ENCODE data around the gene MEOX2. TPM values are rescaled to one million over a fixed set of nuclear protein-coding genes. Genes with fewer than 3 reads are reported as not detected.

Gene MEOX2
- total RNA-seq, 1 donor from 2014 or later = 1.7 TPM

DNA sequence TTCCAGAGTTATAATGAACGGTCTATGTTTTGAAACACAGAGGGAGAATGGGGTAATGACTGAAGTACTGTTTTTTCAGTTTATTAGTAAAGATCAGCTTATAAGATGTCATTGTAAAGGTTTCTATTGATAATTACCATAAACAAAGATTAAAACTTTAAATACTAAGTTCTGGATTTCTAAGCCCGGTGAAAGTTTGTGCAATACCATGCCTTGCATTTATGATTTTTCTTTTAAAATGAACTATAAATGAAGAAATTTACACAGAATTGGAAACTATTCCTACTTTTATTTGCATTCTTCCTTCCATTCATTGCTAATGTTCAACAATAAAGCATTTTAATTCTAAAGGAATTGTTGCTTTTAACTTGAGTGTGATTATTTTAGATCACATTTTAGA lies 4.9 kb downstream of the MEOX2 start:
- Histone ChIP-seq H3K4me3 (no peak overlapping the region), H3K36me3 (no peaks in the 10 kb centered on the region), H3K27ac (no peak overlapping the region), H3K27me3 (peaks cover 2% of the 10 kb centered on the region), H3K4me1 (peaks cover 14% of the 10 kb centered on the region), H3K9me3 (no peaks in the 10 kb centered on the region)
- intact Hi-C loops (cut with DNase I) = no loop called here
- TF ChIP-seq POLR2A (IDR thresholded peaks at IDR 0.05) (no peak), POLR2AphosphoS5 (IDR thresholded peaks at IDR 0.05; ENCODE audit: insufficient read depth in 1 of 2, low read depth in 1 of 2) (no peak)
- TF ChIP-seq, protein P1, sequence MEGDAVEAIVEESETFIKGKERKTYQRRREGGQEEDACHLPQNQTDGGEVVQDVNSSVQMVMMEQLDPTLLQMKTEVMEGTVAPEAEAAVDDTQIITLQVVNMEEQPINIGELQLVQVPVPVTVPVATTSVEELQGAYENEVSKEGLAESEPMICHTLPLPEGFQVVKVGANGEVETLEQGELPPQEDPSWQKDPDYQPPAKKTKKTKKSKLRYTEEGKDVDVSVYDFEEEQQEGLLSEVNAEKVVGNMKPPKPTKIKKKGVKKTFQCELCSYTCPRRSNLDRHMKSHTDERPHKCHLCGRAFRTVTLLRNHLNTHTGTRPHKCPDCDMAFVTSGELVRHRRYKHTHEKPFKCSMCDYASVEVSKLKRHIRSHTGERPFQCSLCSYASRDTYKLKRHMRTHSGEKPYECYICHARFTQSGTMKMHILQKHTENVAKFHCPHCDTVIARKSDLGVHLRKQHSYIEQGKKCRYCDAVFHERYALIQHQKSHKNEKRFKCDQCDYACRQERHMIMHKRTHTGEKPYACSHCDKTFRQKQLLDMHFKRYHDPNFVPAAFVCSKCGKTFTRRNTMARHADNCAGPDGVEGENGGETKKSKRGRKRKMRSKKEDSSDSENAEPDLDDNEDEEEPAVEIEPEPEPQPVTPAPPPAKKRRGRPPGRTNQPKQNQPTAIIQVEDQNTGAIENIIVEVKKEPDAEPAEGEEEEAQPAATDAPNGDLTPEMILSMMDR (IDR thresholded peaks at IDR 0.05) = no peak
- DNase-seq (ENCODE audit: extremely low spot score in 2 of 2) = no peak

DNA sequence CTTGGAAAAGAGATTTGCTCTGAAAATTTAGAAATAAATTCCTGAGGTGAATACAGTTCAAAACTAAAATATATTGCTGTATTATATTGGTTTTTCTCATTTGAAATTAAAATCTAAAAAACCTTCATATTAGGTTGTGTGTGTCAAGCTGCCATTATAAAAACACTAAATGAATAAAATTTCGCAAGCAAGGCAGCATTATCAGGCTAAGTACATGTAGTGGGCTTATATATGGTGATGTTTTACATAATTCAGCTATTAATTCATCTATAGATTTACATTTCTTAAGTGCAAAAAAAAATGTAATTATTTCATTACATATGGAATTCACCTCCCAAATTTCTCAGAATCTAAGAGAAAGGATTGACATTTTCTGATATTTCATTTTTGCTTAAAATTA lies 5.3 kb downstream of the MEOX2 start:
- intact Hi-C loops (cut with DNase I) = no loop called here
- H3K27ac ChIP-seq = no peak overlapping the region

DNA sequence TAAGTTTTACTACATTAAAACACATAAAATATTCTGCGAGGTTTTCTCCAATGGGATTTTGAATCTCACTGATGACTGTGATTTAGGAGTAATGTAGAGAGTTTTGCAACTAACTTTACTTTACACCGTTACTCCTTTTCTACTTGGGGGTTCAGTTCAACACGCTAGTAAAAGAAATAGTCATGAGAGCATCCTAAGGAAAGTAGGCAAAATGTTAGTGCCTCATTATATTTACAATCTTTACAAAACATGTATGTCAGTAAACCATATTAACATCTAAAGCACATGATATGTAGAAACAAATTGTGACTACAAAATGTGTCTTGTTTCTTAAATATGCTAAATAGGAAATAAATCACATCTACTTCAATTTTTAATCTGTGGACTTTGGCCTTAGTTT lies 6.0 kb downstream of the MEOX2 start:
- no peak overlapping the region for H3K27ac ChIP-seq
- intact Hi-C loops (cut with DNase I) = no loop called here

More for the DNA sequence above, 5.3 kb downstream of the MEOX2 start:
- no peak for DNase-seq (ENCODE audit: extremely low spot score in 2 of 2)
- Histone ChIP-seq H3K9me3 (no peaks in the 10 kb centered on the region), H3K36me3 (no peaks in the 10 kb centered on the region), H3K27me3 (no peaks in the 10 kb centered on the region), H3K4me3 (no peak overlapping the region), H3K4me1 (peaks cover 9% of the 10 kb centered on the region)
- TF ChIP-seq, protein P1 (IDR thresholded peaks at IDR 0.05) = no peak
- TF ChIP-seq POLR2A (IDR thresholded peaks at IDR 0.05) (no peak), POLR2AphosphoS5 (IDR thresholded peaks at IDR 0.05; ENCODE audit: insufficient read depth in 1 of 2, low read depth in 1 of 2) (no peak)

DNA sequence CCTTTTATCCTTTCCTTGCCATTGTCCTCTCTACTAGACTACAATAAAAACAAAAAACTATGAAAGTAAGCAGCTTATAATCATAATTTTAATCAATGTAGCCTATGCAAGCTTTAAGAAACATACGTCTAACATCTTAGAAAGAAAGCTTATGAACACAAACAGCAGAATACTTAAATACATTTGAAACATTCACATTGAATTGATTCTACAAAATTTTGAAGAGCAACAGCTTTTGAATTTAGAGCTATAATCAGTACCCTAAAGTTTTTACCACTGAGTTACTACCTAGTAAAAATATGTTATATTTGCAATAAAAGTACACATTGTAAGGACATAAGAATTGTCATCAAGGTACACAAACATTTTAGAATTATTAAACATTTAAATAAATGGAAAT lies 7.2 kb downstream of the MEOX2 start:
- DNase-seq (ENCODE audit: extremely low spot score in 2 of 2) = no peak
- H3K27ac ChIP-seq = no peak overlapping the region
- H3K9me3 ChIP-seq = no peaks in the 10 kb centered on the region
- peaks cover 5% of the 10 kb centered on the region for H3K4me1 ChIP-seq
- TF ChIP-seq POLR2AphosphoS5 (IDR thresholded peaks at IDR 0.05; ENCODE audit: insufficient read depth in 1 of 2, low read depth in 1 of 2) (no peak), POLR2A (IDR thresholded peaks at IDR 0.05) (no peak)
- TF ChIP-seq, protein P1 (IDR thresholded peaks at IDR 0.05) = no peak
- no peak overlapping the region for H3K4me3 ChIP-seq
- H3K36me3 ChIP-seq = no peaks in the 10 kb centered on the region
- H3K27me3 ChIP-seq = no peaks in the 10 kb centered on the region
- intact Hi-C loops (cut with DNase I) = no loop called here

More for the DNA sequence above, 6.0 kb downstream of the MEOX2 start:
- H3K27me3 ChIP-seq = no peaks in the 10 kb centered on the region
- H3K4me3 ChIP-seq = no peak overlapping the region
- no peaks in the 10 kb centered on the region for H3K36me3 ChIP-seq
- no peaks in the 10 kb centered on the region for H3K9me3 ChIP-seq
- TF ChIP-seq POLR2A (IDR thresholded peaks at IDR 0.05) = no peak
- TF ChIP-seq, protein P1 (IDR thresholded peaks at IDR 0.05) = no peak
- no peak for TF ChIP-seq POLR2AphosphoS5 (IDR thresholded peaks at IDR 0.05; ENCODE audit: insufficient read depth in 1 of 2, low read depth in 1 of 2)
- peaks cover 7% of the 10 kb centered on the region for H3K4me1 ChIP-seq
- no peak for DNase-seq (ENCODE audit: extremely low spot score in 2 of 2)

DNA sequence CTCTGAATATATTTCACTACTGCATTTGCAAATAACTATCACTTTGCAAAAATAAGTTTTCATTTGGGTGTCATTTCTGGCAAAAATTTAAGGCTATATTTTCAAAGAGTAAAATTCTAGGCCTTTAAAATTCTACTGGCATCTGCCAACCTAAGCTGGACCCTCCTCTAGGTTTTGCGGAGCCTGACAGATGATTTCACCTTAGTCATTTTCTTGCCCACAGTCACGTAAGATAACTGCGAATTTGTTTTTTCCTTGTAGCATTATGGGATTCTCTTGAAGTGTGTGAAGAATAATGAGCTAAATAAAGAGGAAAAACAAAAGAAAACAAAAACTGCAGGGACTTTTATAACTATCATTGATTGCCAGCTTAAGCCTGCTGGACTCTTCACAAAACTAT lies 7.8 kb downstream of the MEOX2 start:
- H3K4me3 ChIP-seq = no peak overlapping the region
- no peaks in the 10 kb centered on the region for H3K36me3 ChIP-seq
- no peak for DNase-seq (ENCODE audit: extremely low spot score in 2 of 2)
- no peak overlapping the region for H3K27ac ChIP-seq
- peaks cover 5% of the 10 kb centered on the region for H3K4me1 ChIP-seq
- no peaks in the 10 kb centered on the region for H3K9me3 ChIP-seq
- no peaks in the 10 kb centered on the region for H3K27me3 ChIP-seq
- TF ChIP-seq, protein P1 (IDR thresholded peaks at IDR 0.05) = no peak
- TF ChIP-seq POLR2A (IDR thresholded peaks at IDR 0.05) (no peak), POLR2AphosphoS5 (IDR thresholded peaks at IDR 0.05; ENCODE audit: insufficient read depth in 1 of 2, low read depth in 1 of 2) (no peak)
- intact Hi-C loops (cut with DNase I) = no loop called here

Data from vagina (tissue), 2 donors.